ENCODE measurements around the gene EPB42. TPM values are rescaled to one million over a fixed set of nuclear protein-coding genes. Genes with fewer than 3 reads are reported as not detected.

EPB42 gene
- total and polyA plus RNA-seq, 2 experiments from 2014 or later: not detected

- H4K20me1 ChIP-seq (ENCODE audit: insufficient read depth): no peaks in the 10 kb centered on the region
- WGBS, 2 experiments (ENCODE audit: low coverage in 1 of 2, low lambda C conversion rate in 2 of 2, missing lambda C conversion rate in 2 of 2): 96 to 98% methylated on average over 2 of the region's 2 CpGs
- H3K4me2 ChIP-seq (ENCODE audit: unreplicated experiment): no peak overlapping the region
These were observed 27.1 kb downstream of the EPB42 start for GRCh38 chr15:43193710-43194109.

GRCh38 chr15:43190178-43190577 is 30.6 kb downstream of the EPB42 start:
- TF ChIP-seq EZH2 (IDR thresholded peaks at IDR 0.05; ENCODE audit: insufficient read depth, poor library complexity, severe bottlenecking) (no peak), EZH2phosphoT487 (IDR thresholded peaks at IDR 0.05; ENCODE audit: insufficient read depth, low read depth) (no peak)
- DNase-seq: no peak
- Histone ChIP-seq H3K9ac (no peak overlapping the region), H3F3A (ENCODE audit: insufficient read depth) (no peaks in the 10 kb centered on the region; the same call in 1 of the 2 replicates), H3K79me2 (ENCODE audit: insufficient read depth) (peaks cover 26% of the 10 kb centered on the region), H4K20me1 (ENCODE audit: insufficient read depth) (no peaks in the 10 kb centered on the region), H3K9me3 (ENCODE audit: low read depth) (no peaks in the 10 kb centered on the region), H2AFZ (no peak overlapping the region), H3K27ac (no peak overlapping the region), H3K4me1 (ENCODE audit: insufficient read depth) (peaks cover 6% of the 10 kb centered on the region; the same call in 1 of the 2 replicates), H3K36me3 (ENCODE audit: low read depth) (peaks cover 51% of the 10 kb centered on the region), H3K4me2 (ENCODE audit: unreplicated experiment) (no peak overlapping the region), H3K4me3 (no peak overlapping the region), H3K9me2 (ENCODE audit: insufficient read depth) (no peaks in the 10 kb centered on the region), H3K27me3 (replicated peaks; ENCODE audit: insufficient read depth) (no peaks in the 10 kb centered on the region)
- WGBS, 2 experiments (ENCODE audit: low coverage in 1 of 2, low lambda C conversion rate in 2 of 2, missing lambda C conversion rate in 2 of 2): 93 to 97% methylated on average over 1 of the region's 1 CpG
- in situ Hi-C loops (cut with MboI): no loop called here

More at GRCh38 chr15:43193710-43194109, 27.1 kb downstream of the EPB42 start:
- Histone ChIP-seq H3K27ac (no peak overlapping the region), H3K27me3 (replicated peaks; ENCODE audit: insufficient read depth) (no peaks in the 10 kb centered on the region), H3K9ac (no peak overlapping the region), H2AFZ (no peak overlapping the region), H3K36me3 (ENCODE audit: low read depth) (peaks cover 60% of the 10 kb centered on the region), H3K79me2 (ENCODE audit: insufficient read depth) (no peaks in the 10 kb centered on the region), H3K9me3 (ENCODE audit: low read depth) (no peaks in the 10 kb centered on the region), H3K4me3 (no peak overlapping the region), H3K4me1 (ENCODE audit: insufficient read depth) (no peaks in the 10 kb centered on the region), H3F3A (ENCODE audit: insufficient read depth) (no peaks in the 10 kb centered on the region; the same call in 1 of the 2 replicates), H3K9me2 (ENCODE audit: insufficient read depth) (no peaks in the 10 kb centered on the region)
- no peak for DNase-seq
- in situ Hi-C loops (cut with MboI): no loop called here
- TF ChIP-seq EZH2phosphoT487 (IDR thresholded peaks at IDR 0.05; ENCODE audit: insufficient read depth, low read depth) (no peak), EZH2 (IDR thresholded peaks at IDR 0.05; ENCODE audit: insufficient read depth, poor library complexity, severe bottlenecking) (no peak)

GRCh38 chr15:43189296-43189695 is 31.5 kb downstream of the EPB42 start:
- peaks cover 26% of the 10 kb centered on the region for H3K79me2 ChIP-seq (ENCODE audit: insufficient read depth)
- H3K27me3 ChIP-seq (replicated peaks; ENCODE audit: insufficient read depth): no peaks in the 10 kb centered on the region
- no peaks in the 10 kb centered on the region for H3K9me2 ChIP-seq (ENCODE audit: insufficient read depth)
- peaks cover 7% of the 10 kb centered on the region for H3F3A ChIP-seq (ENCODE audit: insufficient read depth)
- no peak overlapping the region for H3K4me2 ChIP-seq (ENCODE audit: unreplicated experiment)
- peaks cover 42% of the 10 kb centered on the region for H3K36me3 ChIP-seq (ENCODE audit: low read depth)
- WGBS, 2 experiments (ENCODE audit: low coverage in 1 of 2, low lambda C conversion rate in 2 of 2, missing lambda C conversion rate in 2 of 2): 68 to 80% methylated on average over 2 of the region's 2 CpGs
- DNase-seq: no peak
- in situ Hi-C loops (cut with MboI): no loop called here
- TF ChIP-seq EZH2phosphoT487 (IDR thresholded peaks at IDR 0.05; ENCODE audit: insufficient read depth, low read depth) (no peak), EZH2 (IDR thresholded peaks at IDR 0.05; ENCODE audit: insufficient read depth, poor library complexity, severe bottlenecking) (no peak)
- no peak overlapping the region for H3K4me3 ChIP-seq
- no peaks in the 10 kb centered on the region for H4K20me1 ChIP-seq (ENCODE audit: insufficient read depth)
- peaks cover 6% of the 10 kb centered on the region; the same call in 1 of the 2 replicates for H3K4me1 ChIP-seq (ENCODE audit: insufficient read depth)
- H2AFZ ChIP-seq: no peak overlapping the region
- no peak overlapping the region for H3K9ac ChIP-seq
- H3K27ac ChIP-seq: no peak overlapping the region
- no peaks in the 10 kb centered on the region for H3K9me3 ChIP-seq (ENCODE audit: low read depth)

- TF ChIP-seq EZH2 (IDR thresholded peaks at IDR 0.05; ENCODE audit: insufficient read depth, poor library complexity, severe bottlenecking) (no peak), EZH2phosphoT487 (IDR thresholded peaks at IDR 0.05; ENCODE audit: insufficient read depth, low read depth) (no peak)
- H4K20me1 ChIP-seq (ENCODE audit: insufficient read depth): no peaks in the 10 kb centered on the region
- 59 to 63% methylated on average over 2 of the region's 2 CpGs for WGBS, 2 experiments (ENCODE audit: low coverage in 1 of 2, low lambda C conversion rate in 2 of 2, missing lambda C conversion rate in 2 of 2)
These were observed 33.2 kb downstream of the EPB42 start for GRCh38 chr15:43187544-43188155.

More at GRCh38 chr15:43187544-43188155, 33.2 kb downstream of the EPB42 start:
- Histone ChIP-seq H2AFZ (no peak overlapping the region), H3K9ac (no peak overlapping the region), H3K27ac (no peak overlapping the region), H3K9me3 (ENCODE audit: low read depth) (no peaks in the 10 kb centered on the region), H3K4me3 (no peak overlapping the region), H3K4me2 (ENCODE audit: unreplicated experiment) (no peak overlapping the region), H3K4me1 (ENCODE audit: insufficient read depth) (peaks cover 6% of the 10 kb centered on the region; the same call in 1 of the 2 replicates), H3K79me2 (ENCODE audit: insufficient read depth) (peaks cover 26% of the 10 kb centered on the region), H3F3A (ENCODE audit: insufficient read depth) (peaks cover 17% of the 10 kb centered on the region), H3K36me3 (ENCODE audit: low read depth) (peaks cover 29% of the 10 kb centered on the region), H3K27me3 (replicated peaks; ENCODE audit: insufficient read depth) (no peaks in the 10 kb centered on the region), H3K9me2 (ENCODE audit: insufficient read depth) (no peaks in the 10 kb centered on the region)
- in situ Hi-C loops (cut with MboI): no loop called here
- peak; percentile 81 for DNase-seq
